Activated CD8-positive, alpha-beta T cell treated with anti-CD3 and anti-CD28 coated beads for 36 hours (primary cell): Measurements from ENCODE around the gene ZNF678. TPM values are rescaled to one million over a fixed set of nuclear protein-coding genes. Genes with fewer than 3 reads are reported as not detected.

Experiments
- ATAC-seq: fragments of 200-7000 bp; cut with Tn5 transposase; one replicate; pipeline ENCODE4 v1.10.0; 2021; ENCODE audit warnings: mild to moderate bottlenecking, moderate library complexity
- CTCF ChIA-PET: fragments of 350-600 bp; sonication (Branson Sonifier 250); formaldehyde crosslinking; loops from one replicate; lab custom pipeline; 2021; ENCODE audit warnings: antibody characterized with exemption; lab: Charles Lee
- POLR2A ChIA-PET: fragments of 350-600 bp; sonication (Branson Sonifier 250); formaldehyde crosslinking; loops from one replicate; lab custom pipeline; 2021; ENCODE audit warnings: antibody characterized with exemption; lab: Charles Lee
- DNase-seq: peaks from one replicate; pipeline ENCODE4 v3.0.0-alpha.2; 2020
- H3K27ac Mint-ChIP-seq: one replicate; pipeline ENCODE4 v1.8.0; 2021; ENCODE audit warnings: mild to moderate bottlenecking, mixed read lengths
- H3K27me3 Mint-ChIP-seq: one replicate; pipeline ENCODE4 v1.8.0; 2021; ENCODE audit warnings: mixed read lengths
- H3K36me3 Mint-ChIP-seq: one replicate; pipeline ENCODE4 v1.8.0; 2021; ENCODE audit warnings: low read depth, mixed read lengths
- H3K4me1 Mint-ChIP-seq: one replicate; pipeline ENCODE4 v1.8.0; 2021; ENCODE audit warnings: low read depth, mixed read lengths
- H3K4me3 Mint-ChIP-seq: one replicate; pipeline ENCODE4 v1.8.0; 2021; ENCODE audit warnings: mild to moderate bottlenecking, moderate library complexity, mixed read lengths
- H3K9me3 Mint-ChIP-seq: one replicate; pipeline ENCODE4 v1.8.0; 2021; ENCODE audit warnings: mixed read lengths
- CTCF ChIP-seq: fragments of 200-600 bp; IDR thresholded peaks from one replicate; pipeline ENCODE4 v1.8.0; 2022; ENCODE audit warnings: antibody characterized with exemption, mild to moderate bottlenecking
- intact Hi-C: fragments of 100-400 bp; cut with micrococcal nuclease; formaldehyde crosslinking; loops from one replicate; pipeline ENCODE4 v1.10.0; 2022
- total RNA-seq, 2 experiments: library from RNA; stranded (reverse); gene quantifications; one replicate each; pipeline ENCODE4 v1.2.3, GENCODE V29; 2021

The ZNF678 gene
- total RNA-seq, 2 experiments from 2014 or later: 6.7 to 7.4 TPM

GRCh38 chr1:227725046-227725445 lies 161.7 kb downstream of the ZNF678 start:
- ATAC-seq: no peak
- H3K9me3 Mint-ChIP-seq: peaks cover 28% of the 10 kb centered on the region
- ChIA-PET CTCF (no interaction called here), POLR2A (no interaction called here)
- intact Hi-C loops: loop anchor here (10.0 kb wide), 1 partner anchor 160 kb away; the partner anchor contains the start of gene ZNF678
- peaks cover 14% of the 10 kb centered on the region for H3K4me1 Mint-ChIP-seq
- H3K36me3 Mint-ChIP-seq: peaks cover 10% of the 10 kb centered on the region
- H3K27me3 Mint-ChIP-seq: peaks cover 5% of the 10 kb centered on the region
- DNase-seq: no peak
- H3K4me3 Mint-ChIP-seq: no peak overlapping the region
- no peak overlapping the region for H3K27ac Mint-ChIP-seq
- no peak for TF ChIP-seq CTCF

GRCh38 chr1:227726318-227726717 lies 163.0 kb downstream of the ZNF678 start:
- ATAC-seq: no peak

More at GRCh38 chr1:227726318-227726717, 163.0 kb downstream of the ZNF678 start:
- Mint-ChIP-seq H3K27me3 (peaks cover 5% of the 10 kb centered on the region), H3K36me3 (peaks cover 5% of the 10 kb centered on the region), H3K4me3 (no peak overlapping the region), H3K27ac (no peak overlapping the region), H3K9me3 (peaks cover 16% of the 10 kb centered on the region), H3K4me1 (peaks cover 18% of the 10 kb centered on the region)
- CTCF ChIA-PET: no interaction called here
- DNase-seq: no peak
- intact Hi-C loops: loop anchor here (10.0 kb wide), 1 partner anchor 162 kb away; the partner anchor contains the start of gene ZNF678
- no peak for TF ChIP-seq CTCF
- POLR2A ChIA-PET: no interaction called here

Other genes with a start within 250 kb of the ZNF678 start
- gene CDC42BPA, start 245.1 kb upstream of the ZNF678 start, total RNA-seq: 1 to 10 TPM; 1.8 to 2.1 TPM
- gene JMJD4, start 171.7 kb downstream of the ZNF678 start, total RNA-seq: 10 to 100 TPM; 16.2 to 17.3 TPM
- gene SNAP47, start 171.9 kb downstream of the ZNF678 start, total RNA-seq: 10 to 100 TPM; 25.3 to 25.5 TPM